AG09319 (cell line): ENCODE results near the gene ICE2.

ENCODE experiments used
- DNase-seq: peaks from one replicate; pipeline ENCODE4 v3.0.0-alpha.2; 2010; ENCODE audit warnings: low read depth; ENCODE audit errors: extremely low read depth
- CTCF ChIP-seq: IDR thresholded peaks from 2 replicates; pipeline ENCODE4 v1.5.1; 2011; ENCODE audit warnings: low read depth, mild to moderate bottlenecking, inconsistent platforms, low read length, moderate library complexity

Gene ICE2

GRCh38 chr15:60520013-60520824 lies 41.3 kb upstream of the ICE2 start:
- no peak for TF ChIP-seq CTCF
- DNase-seq, result no peak

GRCh38 chr15:60519218-60519617 lies 40.3 kb upstream of the ICE2 start:
- no peak for DNase-seq
- no peak for TF ChIP-seq CTCF

- TF ChIP-seq CTCF, result no peak
- DNase-seq, result no peak
Measured at GRCh38 chr15:60518511-60518910, 39.6 kb upstream of the ICE2 start.

GRCh38 chr15:60514261-60514881 lies 35.4 kb upstream of the ICE2 start:
- DNase-seq, result no peak
- TF ChIP-seq CTCF, result no peak

- TF ChIP-seq CTCF, result no peak
Measured at GRCh38 chr15:60513676-60514075, 34.7 kb upstream of the ICE2 start.

GRCh38 chr15:60512937-60513336 lies 34.0 kb upstream of the ICE2 start:
- DNase-seq, result no peak
- TF ChIP-seq CTCF, result no peak

More at GRCh38 chr15:60513676-60514075, 34.7 kb upstream of the ICE2 start:
- no peak for DNase-seq

- DNase-seq, result no peak
- TF ChIP-seq CTCF, result no peak
Measured at GRCh38 chr15:60511351-60512031, 32.5 kb upstream of the ICE2 start.
